ENCODE results near the gene ZFYVE27.

Gene ZFYVE27

GRCh38 chr10:97723001-97723400 lies 13.9 kb upstream of the ZFYVE27 start:
- Mint-ChIP-seq H3K27ac (no peak overlapping the region), H3K4me1 (no peaks in the 10 kb centered on the region), H3K4me3 (no peak overlapping the region), H3K27me3 (peaks cover 17% of the 10 kb centered on the region), H3K36me3 (no peaks in the 10 kb centered on the region), H3K9me3 (no peaks in the 10 kb centered on the region)
- no peak for DNase-seq
- CTCF ChIA-PET = interaction anchor here (1.3 to 14.9 kb wide), 2 partner anchors 8 to 15 kb away, joined by 3 to 402 read pairs; partner anchors contain the start of gene MARVELD1

- Mint-ChIP-seq H3K9me3 (no peaks in the 10 kb centered on the region), H3K27ac (no peak overlapping the region), H3K4me1 (no peaks in the 10 kb centered on the region), H3K36me3 (no peaks in the 10 kb centered on the region), H3K27me3 (peaks cover 7% of the 10 kb centered on the region), H3K4me3 (no peak overlapping the region)
- CTCF ChIA-PET = interaction anchor here (0.6 to 14.9 kb wide), 5 partner anchors 8 to 48 kb away, joined by 3 to 402 read pairs (median 4); partner anchors contain the start of genes MARVELD1 and ZFYVE27
- DNase-seq = no peak
These were observed 12.5 kb upstream of the ZFYVE27 start for GRCh38 chr10:97724341-97724941.

GRCh38 chr10:97726636-97727178 lies 10.2 kb upstream of the ZFYVE27 start:
- no peak for DNase-seq
- Mint-ChIP-seq H3K9me3 (no peaks in the 10 kb centered on the region), H3K4me1 (no peaks in the 10 kb centered on the region), H3K27me3 (peaks cover 5% of the 10 kb centered on the region), H3K36me3 (no peaks in the 10 kb centered on the region), H3K27ac (no peak overlapping the region), H3K4me3 (no peak overlapping the region)
- CTCF ChIA-PET = interaction anchor here (0.9 to 14.9 kb wide), 3 partner anchors 10 to 19 kb away, joined by 3 to 402 read pairs (median 5); partner anchors contain the start of genes MARVELD1 and ZFYVE27

GRCh38 chr10:97729014-97729413 lies 7.9 kb upstream of the ZFYVE27 start:
- peaks cover 8% of the 10 kb centered on the region for H3K27me3 Mint-ChIP-seq
- H3K36me3 Mint-ChIP-seq = no peaks in the 10 kb centered on the region
- no peaks in the 10 kb centered on the region for H3K9me3 Mint-ChIP-seq
- no peak for DNase-seq
- CTCF ChIA-PET = interaction anchor here (1.4 to 14.9 kb wide), 2 partner anchors 21 to 52 kb away, joined by 10 to 402 read pairs; partner anchors contain the start of gene MARVELD1
- H3K4me3 Mint-ChIP-seq = no peak overlapping the region
- H3K4me1 Mint-ChIP-seq = no peaks in the 10 kb centered on the region
- H3K27ac Mint-ChIP-seq = no peak overlapping the region

- Mint-ChIP-seq H3K27me3 (peaks cover 9% of the 10 kb centered on the region), H3K4me3 (no peak overlapping the region), H3K36me3 (no peaks in the 10 kb centered on the region), H3K27ac (no peak overlapping the region), H3K4me1 (peaks cover 10% of the 10 kb centered on the region), H3K9me3 (no peaks in the 10 kb centered on the region)
- DNase-seq = peak; percentile 69
- CTCF ChIA-PET = interaction anchor here (0.5 to 14.9 kb wide), 9 partner anchors 9 to 160 kb away, joined by 3 to 402 read pairs (median 6); partner anchors contain the start of genes AVPI1 and MARVELD1
These were observed 5.4 kb upstream of the ZFYVE27 start for GRCh38 chr10:97731346-97732051.

GRCh38 chr10:97732052-97732359 lies 4.9 kb upstream of the ZFYVE27 start:
- Mint-ChIP-seq H3K4me3 (no peak overlapping the region), H3K36me3 (peaks cover 1% of the 10 kb centered on the region), H3K27ac (no peak overlapping the region), H3K27me3 (peaks cover 12% of the 10 kb centered on the region), H3K4me1 (peaks cover 15% of the 10 kb centered on the region), H3K9me3 (no peaks in the 10 kb centered on the region)
- no peak for DNase-seq
- CTCF ChIA-PET = interaction anchor here (0.5 to 14.9 kb wide), 6 partner anchors 8 to 118 kb away, joined by 3 to 402 read pairs (median 3); partner anchors contain the start of gene MARVELD1

- peaks cover 10% of the 10 kb centered on the region for H3K36me3 Mint-ChIP-seq
- CTCF ChIA-PET = interaction anchor here (0.9 to 14.9 kb wide), 4 partner anchors 16 to 55 kb away, joined by 3 to 402 read pairs (median 4); partner anchors contain the start of gene MARVELD1
- peaks cover 23% of the 10 kb centered on the region for H3K4me1 Mint-ChIP-seq
- no peak overlapping the region for H3K27ac Mint-ChIP-seq
- H3K9me3 Mint-ChIP-seq = no peaks in the 10 kb centered on the region
- H3K4me3 Mint-ChIP-seq = no peak overlapping the region
- H3K27me3 Mint-ChIP-seq = peaks cover 13% of the 10 kb centered on the region
- no peak for DNase-seq
These were observed 3.7 kb upstream of the ZFYVE27 start for GRCh38 chr10:97733256-97733655.

GRCh38 chr10:97734021-97734420 lies 2.9 kb upstream of the ZFYVE27 start:
- H3K36me3 Mint-ChIP-seq = peaks cover 13% of the 10 kb centered on the region
- peaks cover 13% of the 10 kb centered on the region for H3K27me3 Mint-ChIP-seq
- H3K9me3 Mint-ChIP-seq = no peaks in the 10 kb centered on the region
- no peak overlapping the region for H3K27ac Mint-ChIP-seq
- H3K4me3 Mint-ChIP-seq = no peak overlapping the region
- peaks cover 29% of the 10 kb centered on the region for H3K4me1 Mint-ChIP-seq
- DNase-seq = no peak
- CTCF ChIA-PET = interaction anchor here (0.7 to 14.9 kb wide), 5 partner anchors 17 to 1369 kb away, joined by 3 to 402 read pairs (median 4); partner anchors contain the start of gene MARVELD1

GRCh38 chr10:97736403-97736901 lies 476 bp upstream of the ZFYVE27 start:
- H3K27me3 Mint-ChIP-seq = peaks cover 13% of the 10 kb centered on the region
- H3K27ac Mint-ChIP-seq = peak overlapping the region; percentile 93
- no peaks in the 10 kb centered on the region for H3K9me3 Mint-ChIP-seq
- CTCF ChIA-PET = interaction anchor here (1.0 to 14.9 kb wide), 8 partner anchors 9 to 59 kb away, joined by 3 to 402 read pairs (median 5); partner anchors contain the start of genes AVPI1 and MARVELD1
- no peak for DNase-seq
- H3K4me3 Mint-ChIP-seq = peak overlapping the region; percentile 95
- peaks cover 32% of the 10 kb centered on the region for H3K36me3 Mint-ChIP-seq
- H3K4me1 Mint-ChIP-seq = peaks cover 43% of the 10 kb centered on the region

GRCh38 chr10:97737770-97738265 lies 890 bp downstream of the ZFYVE27 start:
- peaks cover 43% of the 10 kb centered on the region for H3K4me1 Mint-ChIP-seq
- H3K27me3 Mint-ChIP-seq = peaks cover 9% of the 10 kb centered on the region
- H3K9me3 Mint-ChIP-seq = no peaks in the 10 kb centered on the region
- CTCF ChIA-PET = no interaction called here
- peak overlapping the region; percentile 95 for H3K4me3 Mint-ChIP-seq
- peaks cover 35% of the 10 kb centered on the region for H3K36me3 Mint-ChIP-seq
- H3K27ac Mint-ChIP-seq = peak overlapping the region; percentile 93
- no peak for DNase-seq

GRCh38 chr10:97738616-97739015 lies 1.7 kb downstream of the ZFYVE27 start:
- CTCF ChIA-PET = interaction anchor here (0.7 kb wide), 1 partner anchor 14 kb away, joined by 3 read pairs; no protein-coding TSS in a partner anchor

GRCh38 chr10:97740613-97741012 lies 3.7 kb downstream of the ZFYVE27 start:
- Mint-ChIP-seq H3K27ac (no peak overlapping the region), H3K4me1 (peaks cover 41% of the 10 kb centered on the region), H3K9me3 (no peaks in the 10 kb centered on the region), H3K36me3 (peaks cover 50% of the 10 kb centered on the region), H3K27me3 (peaks cover 4% of the 10 kb centered on the region), H3K4me3 (no peak overlapping the region)
- no peak for DNase-seq
- CTCF ChIA-PET = no interaction called here

More at GRCh38 chr10:97738616-97739015, 1.7 kb downstream of the ZFYVE27 start:
- Mint-ChIP-seq H3K4me1 (peaks cover 43% of the 10 kb centered on the region), H3K27ac (no peak overlapping the region), H3K36me3 (peaks cover 39% of the 10 kb centered on the region), H3K9me3 (no peaks in the 10 kb centered on the region), H3K4me3 (peak overlapping the region; percentile 95), H3K27me3 (peaks cover 9% of the 10 kb centered on the region)
- DNase-seq = no peak

- Mint-ChIP-seq H3K4me3 (no peak overlapping the region), H3K27me3 (no peaks in the 10 kb centered on the region), H3K9me3 (no peaks in the 10 kb centered on the region), H3K36me3 (peaks cover 48% of the 10 kb centered on the region), H3K4me1 (peaks cover 18% of the 10 kb centered on the region), H3K27ac (no peak overlapping the region)
- no peak for DNase-seq
- CTCF ChIA-PET = interaction anchor here (0.6 to 1.7 kb wide), 4 partner anchors 26 to 56 kb away, joined by 3 to 6 read pairs (median 4); partner anchors contain the start of gene AVPI1
These were observed 6.4 kb downstream of the ZFYVE27 start for GRCh38 chr10:97743169-97743943.

All from activated naive CD4-positive, alpha-beta T cell treated with anti-CD3 and anti-CD28 coated beads, Interleukin-2, amount 10 ng/mL, durations not matched to agents 7 days and 5 days (primary cell).